Measurements from ENCODE around the gene TREH.

TREH gene

DNA sequence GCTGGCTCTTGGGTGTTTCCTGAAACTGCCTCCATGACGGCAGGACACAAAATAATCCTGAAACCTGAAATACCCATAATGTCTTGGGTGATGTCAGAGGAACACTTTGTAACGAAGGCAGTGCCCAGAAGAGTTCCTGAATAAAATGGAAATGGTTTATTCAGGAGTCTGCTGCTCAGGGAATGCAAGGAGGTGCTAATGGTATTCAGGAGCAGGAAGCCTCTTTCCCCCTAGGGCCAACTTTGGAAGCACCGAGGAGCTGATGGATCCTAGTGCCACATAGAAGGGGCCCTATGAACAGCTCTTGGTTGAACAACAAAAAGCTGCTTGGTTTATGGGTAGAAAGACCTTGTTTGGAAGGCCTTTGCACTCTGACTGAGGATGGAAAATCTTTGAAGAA is 15.5 kb downstream of the TREH start:
- no peak for DNase-seq (ENCODE audit: low spot score)

DNA sequence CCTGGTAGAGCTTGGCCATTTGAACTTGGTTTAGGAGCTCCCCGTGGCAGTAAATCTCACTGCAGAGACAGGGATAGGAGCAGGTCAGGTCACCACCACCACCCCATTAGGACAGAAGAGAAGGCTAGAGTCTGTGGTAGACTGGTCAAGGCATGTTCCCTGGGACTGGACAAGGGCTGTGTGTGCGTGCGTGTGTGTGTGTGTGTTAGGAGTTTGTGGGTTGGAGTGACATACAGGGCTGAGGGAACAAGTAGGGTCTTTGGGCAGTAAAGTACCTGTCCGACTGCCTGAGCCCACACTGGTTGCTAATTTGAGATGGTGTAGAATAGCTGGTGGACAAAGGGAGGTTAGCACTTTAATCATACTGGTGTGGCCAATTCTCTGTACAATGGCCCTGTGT is 16.1 kb downstream of the TREH start:
- DNase-seq (ENCODE audit: low spot score), result no peak

DNA sequence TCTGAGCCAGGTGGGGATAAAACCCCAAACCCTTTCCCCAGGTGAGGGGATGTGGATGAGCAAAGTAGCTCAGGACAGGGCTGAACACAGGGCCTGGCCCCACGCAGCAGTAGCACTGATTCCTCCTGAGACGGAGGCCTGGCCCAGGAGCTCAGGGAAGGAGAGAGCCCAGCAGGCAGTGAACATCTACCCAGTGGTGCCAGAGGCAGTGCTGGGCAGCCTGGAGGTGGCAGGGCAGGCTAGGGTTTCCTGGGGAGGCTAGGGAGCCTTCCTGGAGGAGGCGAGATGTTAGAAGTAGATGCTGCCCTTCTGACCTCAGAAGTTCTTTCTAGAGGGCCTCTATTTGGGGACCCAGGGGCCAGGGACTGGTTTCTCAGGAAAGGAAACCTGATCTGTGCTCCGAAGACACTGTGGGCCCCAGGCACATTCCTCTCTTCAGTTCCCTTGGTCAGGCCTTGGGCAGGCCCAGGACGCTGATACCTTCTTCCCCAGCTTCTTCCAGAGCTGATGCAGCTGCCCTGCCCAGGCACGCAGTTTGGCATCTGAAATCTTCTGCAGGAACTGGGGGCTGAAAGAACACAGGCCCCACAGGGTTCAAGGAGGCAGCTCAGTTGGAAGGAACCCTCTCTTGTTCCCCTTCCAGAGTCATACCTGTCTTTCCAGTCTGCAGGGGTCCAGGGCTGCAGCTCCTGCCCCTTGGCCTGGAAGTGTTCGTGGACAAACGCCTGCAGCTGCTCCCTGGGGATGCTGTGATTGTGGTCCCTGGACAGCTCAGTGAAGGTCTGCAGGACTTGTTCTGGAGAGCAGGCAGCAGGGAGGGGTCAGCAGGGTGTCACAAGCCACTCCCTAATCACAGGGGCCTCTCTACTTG is 16.8 kb downstream of the TREH start:
- DNase-seq (ENCODE audit: low spot score), result no peak

DNA sequence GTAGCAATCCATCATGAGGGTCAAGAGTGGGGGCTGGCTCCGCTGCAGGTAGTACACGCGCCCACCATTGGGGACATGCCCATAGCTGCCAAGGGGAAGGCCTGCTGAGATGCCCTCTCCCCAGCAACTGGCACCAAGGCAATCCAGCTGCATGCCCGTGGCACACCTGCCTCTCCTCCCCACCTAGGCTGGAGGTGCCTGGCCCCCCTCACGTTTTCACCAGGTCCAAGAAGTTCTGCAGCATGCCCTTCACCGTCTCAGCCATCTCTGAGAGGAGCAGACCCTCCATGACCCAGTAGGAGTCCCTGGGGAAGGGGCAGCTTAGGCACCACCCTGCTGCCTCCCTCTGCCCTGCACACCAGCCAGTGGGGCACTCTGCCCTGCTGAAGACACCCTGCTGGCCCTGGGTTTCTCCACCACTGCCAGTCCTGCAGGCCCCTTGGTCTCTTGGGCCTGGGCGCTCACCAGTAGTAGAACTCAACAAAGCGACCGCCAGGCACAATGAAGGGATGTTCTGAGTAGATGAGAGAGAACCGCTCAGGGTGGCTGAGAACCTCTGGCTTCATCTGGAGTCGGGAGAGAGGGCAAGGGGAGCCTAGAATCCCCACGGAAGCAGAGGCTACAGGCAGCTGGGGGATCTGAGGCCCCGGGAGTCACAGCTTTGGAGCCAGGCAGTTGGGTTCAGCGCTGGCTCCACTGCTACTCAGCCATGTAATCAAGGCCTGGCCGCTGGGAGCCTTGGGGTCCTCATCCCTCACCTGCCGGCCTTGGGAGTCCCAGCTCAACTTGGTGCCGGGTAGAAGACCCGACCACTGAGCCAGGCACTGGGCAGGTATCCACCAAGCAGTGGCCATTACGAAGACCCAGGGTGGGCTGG is 17.8 kb downstream of the TREH start:
- no peak for DNase-seq (ENCODE audit: low spot score)

DNA sequence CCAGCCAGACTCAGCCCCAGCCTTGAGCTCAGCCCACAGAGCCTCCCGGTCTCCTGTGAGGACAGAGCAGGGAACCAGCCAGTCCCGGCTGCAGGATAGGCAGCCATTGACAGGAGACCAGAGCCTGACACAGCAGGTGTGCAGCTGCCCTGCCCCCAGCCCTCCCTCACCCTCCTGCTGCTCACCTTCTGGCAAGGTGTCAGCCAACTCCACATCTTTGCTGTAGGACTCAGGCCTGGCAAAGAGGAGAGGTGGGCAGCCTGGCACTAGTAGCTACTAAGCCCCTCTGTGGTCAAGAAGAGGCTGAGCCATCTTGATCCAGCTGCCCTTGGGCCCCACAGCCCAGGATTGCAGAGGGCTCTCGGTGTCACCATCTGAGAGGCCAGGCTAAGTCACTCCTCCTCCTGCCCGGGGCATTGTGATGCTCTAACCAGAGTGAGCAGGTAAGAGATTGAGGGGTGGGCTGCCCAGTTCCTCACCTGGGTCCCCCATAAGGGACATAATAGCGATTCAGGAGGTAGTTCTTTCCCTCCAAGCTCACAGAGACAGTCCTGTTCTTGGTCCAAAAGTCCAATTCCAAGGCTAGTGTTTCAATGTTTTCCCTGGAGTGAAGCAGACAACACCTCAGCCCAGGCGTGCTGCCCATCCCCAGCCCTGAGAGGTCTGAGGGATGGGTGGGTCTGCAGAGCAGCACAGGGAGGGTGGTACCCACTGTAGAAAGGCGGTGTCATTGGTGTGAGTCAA is 18.6 kb downstream of the TREH start:
- no peak for DNase-seq (ENCODE audit: low spot score)

DNA sequence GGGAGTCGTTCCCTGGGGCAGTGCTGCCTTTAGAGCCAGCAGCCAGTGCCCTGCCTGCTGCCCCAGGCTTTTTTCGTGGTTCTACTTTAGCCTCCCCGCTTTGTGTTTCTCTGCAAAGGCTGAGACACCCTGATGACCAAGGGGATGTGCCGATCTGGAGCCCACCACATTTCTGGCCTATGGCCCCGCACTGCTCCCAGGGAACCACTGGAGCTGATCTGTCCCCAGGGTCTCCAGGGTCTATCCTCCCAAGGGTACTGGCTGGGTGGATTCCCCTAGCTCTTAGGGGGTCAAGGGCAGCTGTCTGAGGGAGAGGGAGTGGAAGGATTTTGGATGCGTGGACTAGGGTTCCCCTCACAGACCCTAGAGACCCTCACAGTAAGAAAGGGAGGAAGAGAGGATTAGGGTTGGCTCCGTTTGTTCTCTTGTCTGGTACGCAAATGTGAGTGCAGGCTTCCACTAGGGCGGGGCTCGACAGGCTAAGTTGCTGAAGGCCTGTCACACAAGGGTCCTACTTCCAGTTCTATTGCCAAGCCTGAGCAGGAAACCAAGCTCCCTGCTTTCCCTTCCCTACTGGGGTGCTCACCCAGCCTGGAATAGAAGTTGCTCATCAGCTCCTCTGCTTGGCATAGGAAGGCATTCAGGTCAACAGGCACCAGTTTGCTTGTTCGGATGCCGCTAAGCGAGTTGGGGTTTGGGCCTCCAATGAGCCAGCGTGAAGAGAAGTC is 19.3 kb downstream of the TREH start:
- no peak for DNase-seq (ENCODE audit: low spot score)

DNA sequence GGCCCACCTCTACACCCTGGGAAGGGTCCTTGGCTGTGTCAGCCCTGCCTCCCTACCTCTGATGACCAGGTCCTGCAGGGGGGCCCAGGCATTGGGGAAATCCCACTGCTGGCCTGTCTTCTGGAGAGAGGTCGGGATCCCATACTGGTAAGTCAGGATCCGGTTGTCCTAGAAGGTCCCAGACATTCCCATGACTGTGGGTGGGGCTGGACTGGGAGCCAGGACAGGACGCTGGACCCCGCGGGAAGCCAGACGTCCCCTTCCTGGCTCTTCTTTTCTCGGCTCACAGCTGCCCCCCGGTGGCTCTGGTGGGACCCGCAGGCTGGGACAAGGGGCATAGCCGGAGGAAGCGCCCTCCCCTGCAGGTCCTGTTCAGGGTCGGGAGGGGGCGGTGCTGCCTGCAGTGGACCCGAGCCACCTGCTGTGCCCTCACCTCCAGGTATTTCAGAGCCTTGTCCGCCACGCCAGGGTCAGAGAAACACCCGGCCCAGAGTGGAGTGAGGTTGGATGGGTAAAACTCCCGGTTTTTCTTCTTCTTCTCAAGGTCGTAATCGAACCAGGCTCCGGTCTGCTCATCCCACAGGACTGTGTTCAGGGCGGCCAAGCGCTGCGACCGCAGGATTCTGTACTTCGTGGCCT is 20.0 kb downstream of the TREH start:
- DNase-seq (ENCODE audit: low spot score), result peak; percentile 94

DNA sequence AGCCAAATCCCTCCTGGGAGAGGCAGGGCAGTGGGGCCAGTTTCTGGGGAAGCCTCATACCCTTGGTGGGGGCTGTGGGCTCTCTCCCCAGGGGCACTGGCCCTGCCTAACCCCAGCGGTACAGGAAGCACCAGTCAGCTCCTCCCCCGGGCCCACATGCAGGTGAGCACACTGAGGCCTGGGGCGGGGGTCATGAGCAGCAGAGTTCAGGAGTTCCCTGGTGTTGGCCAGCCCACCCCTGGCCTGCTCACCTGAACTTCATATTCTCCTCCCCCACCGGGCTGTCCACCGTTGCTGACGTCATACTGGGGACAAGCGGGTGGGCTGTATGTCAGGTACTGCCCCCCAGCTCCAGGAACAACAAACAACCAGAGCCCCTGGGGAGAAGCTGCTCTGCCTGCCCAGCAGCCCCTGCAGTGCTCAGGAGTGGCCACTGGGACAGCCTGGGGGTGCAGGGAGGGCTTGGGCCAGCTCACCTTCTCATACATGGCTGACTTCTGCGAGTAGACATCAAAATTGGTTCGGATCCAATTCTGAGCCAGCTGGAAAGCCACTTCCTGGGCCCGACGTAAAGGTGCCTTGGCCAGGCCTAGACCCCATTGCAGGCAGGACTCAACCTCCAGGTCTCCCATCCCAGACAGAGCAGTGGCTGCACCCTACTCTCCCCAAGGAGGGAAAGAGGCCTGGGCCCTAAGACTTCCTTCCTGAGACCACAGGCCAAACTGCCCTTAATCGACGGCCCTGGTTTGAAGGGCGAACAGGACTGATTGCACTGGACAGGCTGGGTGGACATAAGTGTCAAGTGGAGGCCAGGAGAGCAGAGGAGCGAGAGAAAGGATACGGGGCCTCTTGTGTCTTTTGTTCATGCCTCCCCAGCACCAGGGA is 20.8 kb downstream of the TREH start:
- DNase-seq (ENCODE audit: low spot score), result peak; percentile 23

DNA sequence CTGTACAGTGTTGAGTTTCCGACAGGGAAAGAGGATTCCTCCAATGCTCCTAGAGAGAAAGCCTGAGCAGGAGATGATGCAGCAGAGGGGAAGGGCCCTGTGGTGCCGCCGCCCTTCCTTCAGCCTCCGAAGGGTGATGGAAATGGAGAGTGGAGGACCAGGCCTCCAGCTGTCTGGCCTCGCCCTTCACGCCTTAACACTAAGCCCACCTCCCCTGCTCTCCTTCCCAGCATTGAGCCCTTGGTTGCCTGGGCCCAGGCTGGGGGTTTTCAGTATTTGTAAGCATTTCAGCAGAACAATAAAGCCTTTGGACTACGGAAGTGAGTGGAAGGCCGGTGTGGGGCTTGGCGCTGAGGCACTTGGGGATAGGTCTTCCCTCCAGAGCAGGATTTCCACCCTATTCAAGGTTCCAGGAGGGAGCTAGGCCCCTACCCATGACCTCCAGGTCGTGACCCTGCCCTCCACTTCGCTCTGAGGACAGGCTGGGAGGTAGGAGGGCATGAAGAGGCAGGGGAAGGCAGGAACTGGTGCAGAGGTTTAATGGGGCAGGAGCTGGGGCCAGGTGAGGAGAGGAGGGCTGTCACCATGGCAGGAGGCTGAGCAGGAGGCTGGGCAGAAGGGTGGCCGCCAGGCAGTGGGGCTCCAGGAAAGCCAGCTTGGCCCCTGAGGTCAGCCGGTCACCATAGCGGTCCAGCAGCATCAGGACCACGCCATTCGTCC is 21.6 kb downstream of the TREH start:
- no peak for DNase-seq (ENCODE audit: low spot score)

DNA sequence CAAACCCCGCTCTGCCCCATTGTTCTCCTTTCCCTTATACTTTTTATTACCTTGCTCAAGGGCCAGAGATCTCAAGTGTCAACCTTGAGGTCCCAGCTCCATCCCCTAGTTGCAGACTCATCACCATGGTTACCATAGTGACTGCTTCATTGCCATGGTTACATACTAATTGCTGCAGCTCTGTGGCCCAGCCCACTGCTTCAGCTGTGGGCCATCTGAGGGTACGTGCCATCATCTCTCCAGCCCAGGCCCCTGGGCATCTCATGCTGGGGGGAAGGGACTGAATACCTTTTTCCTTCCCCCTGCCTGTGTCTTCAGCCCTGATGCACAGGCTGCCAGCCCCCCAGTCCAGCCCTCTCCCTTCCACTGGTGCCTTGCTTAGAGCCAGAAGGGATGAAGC is 22.2 kb downstream of the TREH start:
- no peak for DNase-seq (ENCODE audit: low spot score)

DNA sequence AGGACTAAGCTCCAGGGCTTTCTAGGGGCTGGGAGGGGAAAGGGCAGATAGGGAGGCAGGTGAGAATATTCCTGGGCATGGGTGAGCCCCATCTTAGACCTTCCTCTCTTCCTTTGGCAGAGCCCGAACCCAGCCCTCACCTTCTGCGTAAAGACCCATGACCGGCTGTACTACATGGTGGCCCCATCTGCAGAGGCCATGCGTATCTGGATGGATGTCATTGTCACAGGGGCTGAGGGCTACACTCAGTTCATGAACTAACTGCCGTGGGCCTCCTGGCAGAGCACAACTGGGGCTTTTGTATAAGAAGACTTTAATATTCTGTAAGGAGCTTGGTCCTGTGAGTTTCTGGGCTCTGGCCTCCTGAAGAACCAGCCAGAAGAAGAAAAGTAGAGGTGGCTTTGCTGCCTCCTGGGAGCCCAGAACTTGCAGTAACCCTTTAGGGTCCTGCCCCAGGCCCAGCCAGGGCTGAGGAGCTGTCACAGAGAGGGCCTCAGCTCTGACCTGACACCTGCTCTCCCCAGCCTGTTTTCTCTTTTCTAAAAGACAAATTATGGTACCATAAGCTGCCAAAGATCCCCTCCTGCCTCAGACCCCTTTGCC is 22.8 kb downstream of the TREH start:
- DNase-seq (ENCODE audit: low spot score), result no peak

DNA sequence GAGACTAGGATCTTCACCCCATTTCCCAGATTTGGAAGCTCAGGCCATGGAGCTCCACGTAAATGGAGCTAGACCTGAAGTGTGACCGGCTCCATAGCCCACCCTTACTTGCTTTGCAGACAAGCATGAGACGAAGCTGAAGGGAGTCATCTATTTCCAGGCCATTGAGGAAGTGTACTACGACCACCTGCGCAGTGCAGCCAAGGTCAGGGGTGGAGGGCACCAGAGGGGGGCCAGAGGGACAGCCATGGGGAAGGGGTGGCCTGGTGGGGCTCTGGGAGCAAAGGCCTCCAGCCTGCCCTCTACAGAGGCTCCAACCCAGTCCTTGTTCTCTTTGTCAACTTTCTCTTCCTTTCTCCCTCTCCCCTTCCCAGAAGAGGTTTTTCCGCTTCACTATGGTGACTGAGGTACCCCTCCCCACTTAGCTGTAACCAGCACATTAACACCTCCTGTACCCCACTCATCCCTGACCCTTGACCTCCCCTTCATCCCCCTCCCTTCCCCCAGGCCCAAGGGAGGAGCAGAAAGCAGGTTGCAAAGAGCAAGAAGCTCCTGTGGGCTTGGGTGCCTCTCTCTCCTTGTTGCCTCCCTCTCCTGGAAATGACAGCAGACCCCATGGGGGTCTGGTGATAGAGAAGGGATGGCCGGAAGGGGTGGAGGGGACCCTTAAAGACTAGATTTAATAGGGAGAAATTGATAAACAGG is 23.8 kb downstream of the TREH start:
- DNase-seq (ENCODE audit: low spot score), result no peak

DNA sequence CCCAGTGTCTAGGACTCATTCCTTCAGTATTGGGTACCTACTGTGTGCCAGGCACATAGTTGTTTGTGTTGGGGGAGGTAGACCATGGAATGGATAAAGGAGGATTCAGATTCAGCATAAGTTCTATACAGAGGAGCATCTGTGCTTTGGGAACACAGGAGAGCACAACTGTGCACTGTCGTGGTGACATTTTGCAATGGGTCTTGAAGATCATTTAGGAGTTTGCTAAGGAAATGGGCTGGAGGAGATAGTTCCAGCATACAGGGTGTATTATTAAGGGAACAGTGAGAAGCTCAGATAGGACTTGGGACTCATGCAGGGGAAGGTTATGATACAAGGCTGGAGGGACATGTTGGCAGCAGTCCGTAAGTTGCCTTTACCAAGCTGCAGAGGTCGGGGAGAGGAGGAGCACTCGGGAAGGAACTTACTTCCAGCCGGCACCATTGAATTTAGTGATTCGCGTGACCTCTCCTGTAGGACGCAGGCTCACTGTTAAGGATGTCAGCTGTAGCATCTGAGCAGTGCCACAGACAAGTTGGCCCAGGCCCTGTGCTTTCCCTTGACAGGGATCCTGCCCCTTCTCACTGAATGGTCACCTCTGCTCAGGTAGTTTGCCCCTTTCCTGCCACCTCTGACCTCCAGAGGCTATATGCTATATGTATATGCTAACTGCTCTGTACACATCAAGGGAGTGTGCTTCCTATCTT is 25.6 kb downstream of the TREH start:
- no peak for DNase-seq (ENCODE audit: low spot score)

DNA sequence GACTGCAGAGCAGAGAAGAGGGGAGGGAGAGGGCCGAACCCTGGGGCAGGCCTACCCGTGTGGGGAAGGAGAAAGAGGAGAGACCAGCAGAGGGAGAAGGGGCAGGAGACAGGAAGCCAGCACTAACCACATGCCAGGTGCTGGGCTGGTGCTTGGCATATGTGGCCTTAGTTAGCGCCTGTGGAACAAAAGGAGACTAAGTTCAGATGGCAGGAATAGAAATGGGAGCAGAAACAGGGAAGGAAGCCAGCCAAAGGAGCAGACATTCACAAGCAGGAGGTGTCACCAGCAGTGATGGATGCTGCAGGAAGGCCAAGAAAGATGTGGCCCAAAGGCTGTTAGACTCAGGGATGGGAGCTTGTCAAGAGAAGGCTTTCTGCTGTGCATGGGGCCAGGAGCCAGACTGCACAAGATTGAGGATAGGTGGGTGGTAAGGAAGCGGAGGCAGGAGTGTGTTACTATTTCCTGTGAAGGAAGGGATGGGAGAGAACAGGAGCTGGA is 26.7 kb downstream of the TREH start:
- no peak for DNase-seq (ENCODE audit: low spot score)

DNA sequence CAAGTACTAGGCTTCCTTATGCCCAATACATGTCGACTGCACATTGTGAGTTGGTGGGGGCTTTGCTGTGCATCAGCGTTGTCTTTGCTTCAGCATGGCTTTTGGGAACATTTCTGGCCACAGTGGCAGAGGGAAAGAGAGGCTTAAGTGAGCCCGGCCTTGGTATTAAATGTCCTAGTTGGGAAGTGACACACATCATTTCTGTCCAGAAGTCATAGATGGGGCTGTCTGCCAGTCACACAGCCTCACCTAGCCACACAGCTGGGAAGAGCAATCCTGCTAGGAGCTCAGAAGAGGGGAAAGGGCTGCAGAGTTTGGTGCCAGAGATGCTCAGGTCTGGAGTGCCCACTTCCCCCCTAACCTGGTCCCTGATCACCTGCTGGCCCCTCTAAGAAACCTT is 27.6 kb downstream of the TREH start:
- DNase-seq (ENCODE audit: low spot score), result no peak

DNA sequence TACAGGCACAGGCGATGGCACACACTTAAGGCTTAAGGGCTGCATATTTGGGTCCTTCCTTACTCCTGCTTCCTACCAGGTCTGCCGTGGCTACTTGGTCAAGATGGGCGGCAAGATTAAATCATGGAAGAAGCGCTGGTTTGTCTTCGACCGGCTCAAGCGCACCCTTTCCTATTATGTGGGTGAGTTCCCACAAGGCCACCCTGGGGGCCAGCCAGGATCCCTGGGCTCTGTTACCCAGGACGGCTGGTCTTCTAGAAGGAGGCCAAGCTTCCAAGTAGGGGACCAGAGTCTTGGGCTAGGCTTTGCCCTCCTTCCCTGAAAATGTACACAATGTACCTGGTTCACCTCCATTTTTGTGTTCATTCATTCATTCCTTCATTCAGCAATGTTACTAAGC is 29.1 kb downstream of the TREH start:
- no peak for DNase-seq (ENCODE audit: low spot score)

DNA sequence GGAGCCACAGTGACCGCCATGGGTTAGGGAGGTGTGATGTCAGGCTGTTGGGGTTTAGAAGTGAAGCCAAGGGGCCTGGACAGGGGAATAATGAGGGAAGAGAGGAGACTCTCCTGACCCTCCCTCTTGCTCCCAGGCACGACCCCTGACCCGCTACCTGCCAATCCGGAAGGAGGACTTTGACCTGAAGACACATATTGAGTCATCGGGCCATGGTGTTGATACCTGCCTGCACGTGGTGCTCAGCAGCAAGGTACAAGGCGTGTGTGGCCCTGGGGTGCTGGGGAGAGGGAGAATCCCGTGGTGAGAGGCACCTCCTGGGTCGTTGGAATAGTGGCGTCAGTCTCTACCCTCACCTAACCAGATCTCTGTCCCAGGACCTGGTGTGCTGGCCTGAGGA is 29.5 kb downstream of the TREH start:
- no peak for DNase-seq (ENCODE audit: low spot score)

DNA sequence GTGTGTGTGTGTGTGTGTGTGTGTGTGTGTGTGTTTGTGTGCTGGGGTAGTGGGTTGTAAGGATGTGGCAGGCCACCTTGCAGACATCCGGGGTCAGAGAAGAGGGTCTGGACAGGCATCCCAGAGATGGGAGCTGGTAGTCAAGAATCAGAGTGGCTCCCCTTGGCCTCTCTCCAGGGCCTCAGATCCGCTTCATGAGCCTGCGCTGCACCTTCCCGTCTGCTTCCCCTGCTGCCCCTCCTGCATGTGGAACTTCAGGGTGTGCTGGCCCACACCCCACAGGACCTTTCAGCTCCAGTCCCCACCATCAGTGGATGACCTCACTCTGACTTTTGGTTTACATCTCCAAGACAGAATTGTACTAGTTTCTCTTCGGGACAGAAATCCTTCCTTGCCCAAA is 31.2 kb downstream of the TREH start:
- no peak for DNase-seq (ENCODE audit: low spot score)
